HG03097 (cell line): ENCODE results near the gene HOXB4.

Experiments
- ATAC-seq: cut with Tn5 transposase; IDR thresholded peaks from one replicate; pipeline ENCODE4 v1.9.1; 2021; ENCODE audit not compliant: unreplicated experiment, low FRiP score

HOXB4 gene

DNA sequence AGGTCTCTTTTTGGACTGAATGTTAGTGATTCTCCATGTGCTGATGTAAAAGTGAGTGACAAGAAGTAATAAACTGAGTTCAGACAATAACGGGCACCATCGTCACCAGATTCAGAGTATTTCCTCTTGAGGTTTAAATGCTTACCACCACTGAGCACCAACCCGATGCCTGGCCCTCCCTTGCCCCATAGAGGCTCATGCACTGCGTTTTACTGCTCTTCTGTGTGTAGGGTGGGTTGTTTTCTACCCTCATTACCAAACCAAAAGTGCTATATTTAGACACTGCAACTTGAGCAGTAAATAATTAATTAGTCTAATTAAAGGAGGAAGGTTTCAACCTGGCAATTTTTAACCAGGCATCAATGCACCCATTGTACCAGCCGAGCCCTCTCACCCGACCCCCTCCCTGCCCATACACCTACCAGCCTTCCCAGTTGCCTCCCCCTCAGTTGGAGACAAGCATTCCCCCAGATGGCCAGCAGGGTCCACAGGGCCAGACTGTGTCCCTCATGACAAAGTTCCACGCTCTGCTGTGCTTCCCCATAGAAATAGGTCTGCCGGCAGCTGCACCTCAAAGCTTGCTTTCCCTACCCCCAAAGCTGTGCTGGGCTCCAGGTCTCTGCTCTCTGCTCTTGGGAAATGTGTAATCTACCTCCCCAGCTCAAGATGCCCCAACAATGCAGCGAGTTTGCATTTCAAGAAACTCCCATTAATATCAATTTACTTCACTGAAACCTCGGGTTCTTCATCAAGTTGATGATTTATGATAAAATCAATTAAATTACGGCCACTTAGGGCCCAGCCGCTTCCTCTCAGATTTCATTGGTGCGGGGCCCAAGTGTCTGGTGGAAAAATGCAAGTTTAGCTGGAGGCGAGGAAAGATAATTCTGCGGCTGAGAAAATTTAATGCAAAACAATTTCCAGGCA lies 16.0 kb downstream of the HOXB4 start:
- ATAC-seq: peak; percentile 74

DNA sequence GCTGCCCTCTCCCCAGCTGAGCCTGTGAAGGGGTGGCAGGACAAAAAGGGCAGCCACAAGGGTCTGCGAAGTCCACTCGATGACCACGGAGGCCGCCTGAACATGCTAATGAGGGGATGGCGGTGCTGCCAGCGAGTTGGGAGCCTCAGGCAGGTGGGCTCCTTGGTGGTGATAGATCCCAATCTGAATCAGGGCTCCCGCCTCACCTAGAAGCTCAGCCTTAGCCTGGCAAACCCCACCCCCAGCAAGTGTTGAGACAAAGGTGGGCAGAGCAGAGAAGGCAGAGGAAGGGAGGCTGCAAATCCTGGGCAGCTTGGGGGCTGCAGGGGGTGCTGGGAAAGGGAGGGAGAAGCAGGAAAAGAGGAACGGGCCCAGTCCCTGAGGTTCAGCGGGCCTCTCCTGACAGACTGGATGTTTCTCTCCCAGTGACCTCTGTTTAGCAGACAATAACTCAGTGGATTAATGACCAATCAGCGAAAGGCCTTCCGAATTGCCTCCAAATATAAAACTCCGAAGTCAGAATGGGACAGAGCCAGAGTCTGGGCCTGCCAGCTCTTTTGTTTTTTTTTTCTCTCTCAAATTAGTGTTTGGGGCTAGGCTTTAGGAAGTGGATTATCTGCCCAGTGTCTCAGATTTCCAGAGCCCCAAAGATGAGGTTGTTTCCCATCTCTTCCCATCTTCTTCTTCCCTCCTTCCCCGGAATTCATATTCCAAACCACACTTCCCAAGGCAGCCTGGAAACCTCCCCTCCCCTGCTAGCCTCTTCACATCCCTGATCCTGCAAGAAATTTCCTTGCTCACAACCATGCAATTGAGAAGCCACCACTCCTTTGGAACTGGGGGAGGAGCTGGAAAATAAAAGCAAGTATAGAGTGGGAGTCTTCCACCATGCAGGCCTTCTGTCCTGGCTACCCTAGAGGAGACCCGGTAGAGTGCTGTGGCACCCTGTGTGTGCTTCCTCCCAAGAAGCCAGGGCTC lies 18.0 kb downstream of the HOXB4 start:
- ATAC-seq: no peak

DNA sequence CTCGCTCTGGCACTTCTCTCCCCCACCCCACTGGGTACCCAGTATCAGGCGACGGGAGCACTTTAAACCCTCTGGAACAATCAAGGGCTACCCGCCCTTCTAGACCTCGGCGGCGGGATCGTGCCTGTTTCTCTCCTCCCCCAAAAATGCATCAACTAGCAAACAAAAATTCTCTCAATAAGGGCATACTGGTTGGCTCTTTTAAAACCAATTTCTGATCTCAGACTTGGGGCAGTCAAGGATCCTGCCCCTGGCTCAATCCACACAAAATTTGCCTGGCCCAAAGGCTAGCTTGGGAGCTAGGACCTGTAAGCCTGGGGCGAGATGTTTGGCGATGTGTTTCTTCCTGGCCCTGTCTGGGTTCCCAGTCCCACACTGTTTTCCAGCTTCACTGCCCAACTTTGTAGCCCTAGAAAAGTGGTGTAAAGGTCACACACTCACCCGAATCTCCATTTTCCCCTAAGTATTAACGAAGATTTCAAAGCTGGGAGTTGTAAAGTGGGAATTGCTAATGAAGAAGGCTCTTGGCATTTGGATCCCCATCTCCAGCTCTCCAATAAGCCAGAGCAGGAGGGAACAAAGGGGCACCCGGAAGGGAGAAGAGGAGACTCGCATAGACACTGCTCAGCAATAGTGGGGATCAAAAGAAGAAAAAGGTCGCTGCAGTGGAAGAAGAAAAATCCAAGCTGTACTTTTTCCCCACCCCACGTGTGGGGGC lies 18.9 kb downstream of the HOXB4 start:
- no peak for ATAC-seq

DNA sequence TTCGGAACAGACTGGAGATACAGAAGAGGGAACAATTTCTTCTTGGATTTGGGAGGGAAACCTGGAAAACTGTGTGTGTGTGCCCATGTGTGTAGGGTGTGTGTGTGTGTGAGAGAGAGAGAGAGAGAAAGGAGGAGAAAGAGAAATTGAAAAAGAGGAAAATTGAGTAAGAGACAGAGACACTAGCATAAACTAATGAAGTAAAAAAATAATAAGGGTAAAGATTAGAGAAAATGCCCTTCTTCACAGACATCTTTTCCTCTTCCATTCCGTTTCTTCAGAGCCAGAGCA lies 19.4 kb downstream of the HOXB4 start:
- no peak for ATAC-seq

DNA sequence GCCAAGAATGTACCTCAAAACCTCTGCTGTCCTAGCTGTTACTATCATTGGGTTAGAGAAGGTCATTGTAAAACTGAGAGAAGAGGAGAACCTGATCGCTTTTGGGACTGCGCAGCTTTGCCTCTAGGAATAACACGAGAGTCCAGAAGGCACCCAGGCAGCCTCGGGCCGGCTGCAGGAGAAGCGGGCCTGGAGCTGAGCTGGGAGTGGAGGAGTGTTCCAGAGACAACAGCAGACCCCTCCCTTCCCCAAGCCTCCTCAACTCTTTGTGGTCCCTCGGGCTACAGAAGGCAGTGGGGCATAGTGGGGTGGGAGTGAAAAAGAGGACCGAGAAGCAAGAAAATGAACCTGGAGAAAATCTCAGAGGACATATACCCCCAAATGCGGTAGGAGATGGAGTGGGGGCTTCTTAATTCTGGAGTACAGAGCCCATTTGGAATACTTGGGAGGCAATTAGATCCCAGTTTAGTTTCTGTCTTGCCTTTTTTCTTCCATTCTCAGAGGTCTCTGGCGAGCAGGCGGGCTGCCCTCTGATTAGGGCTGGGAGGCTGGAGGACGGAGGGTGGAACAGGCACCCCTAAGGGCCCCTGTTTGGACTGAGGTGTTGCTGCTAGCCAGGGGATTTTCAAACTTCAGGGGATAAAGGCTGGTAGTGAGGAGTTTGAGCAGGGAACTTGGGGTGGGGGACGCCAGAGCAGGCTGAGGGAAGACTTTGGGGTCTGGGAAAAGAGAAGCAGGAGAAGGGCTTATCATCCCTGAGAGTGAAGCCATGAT lies 19.9 kb downstream of the HOXB4 start:
- no peak for ATAC-seq

DNA sequence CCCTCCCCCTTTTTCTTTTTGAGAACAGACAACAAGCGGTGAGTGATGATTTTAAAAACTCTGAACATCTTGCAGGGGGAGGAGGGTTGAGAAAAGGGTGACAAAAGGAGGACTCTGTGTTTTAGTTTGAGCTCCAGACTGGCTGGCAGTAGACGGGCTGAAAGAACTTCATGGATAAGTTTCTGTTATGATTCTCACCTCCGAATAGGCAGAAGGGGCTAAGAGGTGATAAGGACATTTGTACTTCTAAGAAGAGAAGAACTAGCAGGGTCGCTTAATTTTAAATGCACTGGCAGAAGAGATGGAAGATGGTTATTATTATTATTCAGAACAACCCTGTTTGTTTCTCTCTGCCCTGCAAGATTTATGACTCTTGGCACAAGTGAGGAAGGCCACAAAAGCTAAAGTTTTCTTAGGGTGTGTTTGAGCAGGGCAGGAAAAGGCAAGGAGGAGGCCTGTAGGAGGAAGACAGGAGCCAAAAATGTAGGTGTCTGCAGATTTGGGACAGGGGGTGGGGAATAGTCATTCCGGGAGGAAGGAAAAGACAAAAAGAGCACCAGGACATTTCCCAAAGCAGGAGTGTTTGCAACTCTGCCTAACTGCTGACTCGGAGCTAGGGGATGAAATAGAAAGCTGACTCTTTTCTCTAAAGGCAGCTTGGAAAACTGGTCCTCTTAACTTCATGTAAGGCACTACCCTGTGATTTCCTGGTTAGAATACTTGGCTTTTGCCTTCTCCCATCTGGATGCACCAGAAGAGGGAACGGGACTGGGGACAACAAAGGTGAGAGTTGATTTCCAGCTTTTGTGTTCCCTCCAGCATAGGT lies 21.4 kb downstream of the HOXB4 start:
- ATAC-seq: no peak

DNA sequence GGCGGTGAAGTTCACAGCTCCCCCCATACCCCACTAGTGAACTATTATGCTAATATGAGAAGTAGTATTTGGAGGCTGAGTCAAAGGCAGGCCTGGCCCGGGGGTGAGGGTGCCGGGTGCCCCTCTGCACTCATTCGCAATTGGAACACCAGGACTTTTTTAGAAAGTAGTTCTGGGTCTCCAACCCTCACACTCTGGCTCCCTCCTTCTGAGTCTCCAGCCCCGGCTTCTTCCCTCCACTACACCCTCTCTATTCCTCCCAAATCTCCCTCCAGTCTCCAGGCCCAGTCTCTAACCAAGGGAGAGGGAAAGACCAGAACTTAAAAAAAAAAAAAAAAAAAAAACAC lies 21.9 kb downstream of the HOXB4 start:
- ATAC-seq: no peak

DNA sequence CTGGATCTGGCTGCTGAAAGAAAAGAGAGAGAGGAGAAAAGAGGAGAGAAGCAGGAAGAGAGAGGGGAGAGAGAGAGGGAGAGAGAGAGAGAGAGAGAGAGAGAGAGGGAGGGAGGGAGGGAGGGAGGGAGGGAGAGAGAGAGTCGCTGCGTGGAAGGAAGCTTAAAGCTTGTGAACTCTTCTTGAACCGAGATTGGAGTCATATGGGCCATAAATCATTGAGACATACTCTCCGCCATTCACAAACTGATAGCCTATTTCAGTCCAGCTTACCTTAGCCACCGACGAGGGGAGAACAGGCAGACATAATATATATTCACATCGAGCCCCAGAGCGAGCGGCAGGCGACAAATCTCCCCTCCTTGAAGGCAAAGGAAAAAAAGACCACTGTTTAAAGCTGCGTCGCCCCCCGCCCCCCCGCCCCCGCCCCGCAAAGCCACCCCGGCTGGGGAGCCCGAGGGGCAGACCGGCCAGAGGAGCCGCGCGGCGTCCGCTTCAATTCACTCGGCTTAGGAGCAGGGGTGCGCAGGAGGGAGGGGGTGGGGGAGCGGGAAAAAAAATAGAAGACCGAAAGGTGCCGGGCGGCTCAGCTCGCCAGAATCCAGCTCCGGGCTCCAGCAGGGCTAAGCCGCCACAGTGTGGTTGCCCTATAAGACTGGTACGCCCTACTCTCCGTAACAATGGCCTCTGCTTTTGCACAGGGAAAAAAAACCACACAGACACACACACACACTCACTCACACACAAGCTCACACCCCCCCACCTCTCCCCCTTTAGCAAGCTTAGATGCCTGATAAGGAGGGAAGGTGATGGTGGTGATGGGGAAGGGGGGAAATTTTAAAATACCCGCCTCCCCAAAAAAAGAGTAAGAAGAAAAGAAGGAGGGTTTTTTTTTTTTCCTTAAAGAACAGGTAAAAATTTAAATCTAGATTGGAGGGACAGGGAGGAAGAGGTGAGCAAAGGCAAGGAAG lies 22.6 kb downstream of the HOXB4 start:
- ATAC-seq: no peak

DNA sequence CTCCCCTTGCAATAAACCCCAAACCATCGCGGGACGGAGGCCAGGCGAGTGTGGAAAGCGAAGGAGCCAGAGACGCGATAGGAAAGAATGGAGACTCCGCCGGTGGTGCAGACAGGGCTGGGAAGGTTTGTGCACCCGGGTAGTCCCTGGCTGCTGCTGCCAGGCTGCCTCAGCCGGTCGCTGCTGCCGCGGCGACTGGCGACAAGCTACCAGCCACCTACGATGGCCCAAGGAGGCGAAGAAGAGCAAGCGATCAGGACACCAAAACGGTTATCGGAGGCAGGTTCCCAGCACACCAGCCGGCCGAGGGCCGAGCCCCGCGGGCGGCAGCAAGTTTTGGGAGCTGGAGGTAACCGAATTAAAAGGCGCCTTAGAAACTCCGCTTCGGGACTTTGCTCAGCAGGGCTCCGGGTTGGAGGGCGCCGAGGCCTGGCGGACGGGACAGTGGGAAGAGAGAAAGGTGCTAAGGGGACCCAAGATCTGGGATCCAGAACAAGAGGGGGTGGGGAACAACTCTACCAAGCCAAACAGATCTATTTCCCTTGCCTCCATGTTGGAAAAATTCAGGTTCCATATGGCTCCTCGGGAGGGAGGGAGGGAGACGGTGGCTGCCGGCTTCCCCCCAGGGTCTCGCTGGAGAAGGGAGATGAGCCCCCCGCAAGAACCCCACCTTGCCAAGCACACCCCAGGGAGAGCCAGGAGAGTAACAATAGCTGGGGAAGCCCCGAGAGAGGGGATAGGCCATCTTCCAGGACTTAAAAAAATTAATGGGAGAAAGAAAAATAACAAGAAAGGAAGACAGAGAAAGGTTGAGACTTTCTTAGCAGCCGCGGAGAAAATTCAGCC lies 23.5 kb downstream of the HOXB4 start:
- ATAC-seq: no peak

DNA sequence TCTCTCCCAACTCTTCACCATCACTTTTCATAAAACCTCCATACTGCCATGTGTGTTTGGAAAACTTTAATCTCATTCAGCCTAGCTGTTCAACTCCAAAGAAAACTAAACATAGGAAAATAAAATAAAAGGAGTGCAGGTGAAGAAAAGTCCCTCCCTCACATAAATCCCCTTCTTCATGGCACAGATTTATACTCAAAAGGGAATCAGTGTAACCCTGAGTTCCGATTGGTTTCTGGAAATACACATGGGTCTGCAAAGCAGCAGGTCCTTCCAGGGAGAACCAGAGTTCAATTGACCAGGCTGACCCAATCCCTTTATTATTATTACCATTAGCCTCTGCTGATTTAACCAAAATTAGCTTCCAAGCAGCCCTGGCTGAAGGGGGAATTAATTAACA lies 24.3 kb downstream of the HOXB4 start:
- no peak for ATAC-seq

DNA sequence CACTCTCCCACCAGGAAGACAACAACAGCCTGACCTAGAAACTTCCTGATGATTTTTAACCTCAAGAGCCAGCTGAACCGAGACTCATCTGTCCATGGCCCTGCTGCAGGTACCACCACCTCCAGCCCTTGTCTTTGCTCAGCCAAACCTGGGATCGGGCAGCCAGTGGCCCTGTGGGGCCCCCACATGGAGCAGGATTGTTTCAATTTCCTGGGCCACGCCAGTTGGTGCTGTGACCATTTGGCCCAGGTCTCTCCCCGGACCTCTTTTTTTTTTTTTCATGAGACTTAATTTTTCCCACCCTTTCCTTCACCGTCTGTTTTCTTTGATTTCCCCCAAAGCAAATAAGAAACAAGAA lies 25.0 kb downstream of the HOXB4 start:
- ATAC-seq: no peak

DNA sequence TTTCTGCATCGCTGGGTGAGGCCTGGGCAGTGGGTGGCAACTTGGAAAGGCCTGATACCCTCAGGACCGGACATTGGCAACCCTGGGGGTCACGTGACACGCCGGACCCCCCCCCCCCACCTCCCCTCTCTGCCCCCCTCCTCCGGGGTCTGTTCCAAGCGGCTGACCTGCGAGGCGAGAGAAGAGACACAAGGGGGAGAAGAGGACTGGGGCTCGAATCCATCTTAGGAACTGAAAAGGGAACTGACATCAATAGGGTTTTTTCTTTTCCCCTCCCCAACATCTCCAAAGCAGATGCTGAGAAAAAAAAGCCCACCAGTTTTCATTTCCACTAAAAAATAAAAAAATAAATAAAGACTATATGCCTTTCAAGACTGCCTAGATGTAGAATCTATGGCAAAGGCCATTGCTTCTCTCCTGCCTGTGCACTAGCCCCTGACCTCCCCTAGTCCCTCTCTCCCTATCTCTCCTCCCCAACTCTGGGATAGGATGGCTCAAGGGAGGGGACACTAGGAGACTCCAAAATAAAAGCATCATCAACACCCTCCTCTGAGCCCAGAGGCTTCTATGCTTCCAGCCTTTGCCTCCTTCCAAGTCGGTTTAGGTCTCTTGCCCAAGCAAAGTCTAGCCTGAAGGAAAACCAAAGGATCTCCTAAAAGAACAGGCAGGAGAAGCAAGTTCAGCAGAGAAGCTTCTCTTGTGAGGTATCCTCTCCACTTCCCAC lies 25.5 kb downstream of the HOXB4 start:
- ATAC-seq: no peak

DNA sequence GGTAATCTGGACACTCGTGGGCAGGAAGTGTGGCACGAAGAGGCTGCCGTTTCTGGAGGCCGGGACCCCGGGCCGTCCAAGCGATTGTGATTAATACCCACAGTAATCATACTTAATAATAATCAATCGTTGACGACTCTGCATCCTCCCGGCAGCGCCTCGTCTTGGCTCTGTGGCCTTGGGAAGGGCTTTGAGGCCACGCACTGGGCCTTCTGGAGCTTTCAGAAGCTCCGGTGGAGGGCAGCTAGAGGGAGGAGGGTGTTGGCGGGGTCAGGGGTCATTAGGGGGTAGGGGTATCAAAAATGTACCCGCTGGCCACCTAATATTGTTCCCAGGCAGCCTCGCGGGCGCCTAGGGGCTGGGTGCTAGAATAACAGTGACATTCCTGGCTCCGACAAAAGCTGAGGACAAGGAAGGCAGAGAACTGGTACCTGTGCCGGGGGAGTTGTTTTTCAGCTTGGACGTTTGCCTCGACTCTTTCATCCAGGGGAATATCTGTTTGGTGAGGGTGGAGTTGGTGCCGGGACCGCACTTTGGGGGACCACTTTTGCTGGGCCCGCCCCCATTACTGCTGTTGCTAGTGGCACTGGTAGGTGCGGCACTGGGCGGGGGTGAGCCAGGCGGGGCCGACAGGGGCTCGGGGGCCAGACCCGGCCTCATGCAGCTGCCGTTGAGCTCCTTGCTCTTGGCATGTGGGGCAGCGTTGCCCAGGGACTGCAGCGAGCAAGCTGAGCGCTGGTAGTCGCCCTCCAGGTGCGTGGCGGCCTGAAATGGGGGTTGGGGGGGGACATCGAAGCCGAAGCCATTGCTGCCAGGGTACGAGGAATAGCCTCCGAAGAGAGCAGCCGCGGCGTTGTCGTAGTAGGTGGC lies 26.3 kb downstream of the HOXB4 start:
- no peak for ATAC-seq

DNA sequence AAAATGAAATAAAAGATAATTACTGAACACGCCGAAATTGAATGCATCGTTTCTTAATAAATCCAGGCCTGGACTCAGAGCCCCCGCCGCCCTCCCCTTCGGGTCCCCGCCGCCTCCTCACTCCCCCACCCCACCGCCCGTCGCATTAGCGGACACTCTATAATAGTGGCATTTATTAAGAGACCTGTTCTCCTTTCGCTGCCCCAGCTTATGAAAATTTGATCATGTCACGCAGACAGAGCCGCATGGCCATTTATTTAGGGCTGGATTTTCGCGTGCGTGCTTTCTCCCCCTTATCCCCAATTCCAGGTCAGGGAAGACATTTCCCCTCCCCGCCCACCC lies 27.0 kb downstream of the HOXB4 start:
- ATAC-seq: no peak

DNA sequence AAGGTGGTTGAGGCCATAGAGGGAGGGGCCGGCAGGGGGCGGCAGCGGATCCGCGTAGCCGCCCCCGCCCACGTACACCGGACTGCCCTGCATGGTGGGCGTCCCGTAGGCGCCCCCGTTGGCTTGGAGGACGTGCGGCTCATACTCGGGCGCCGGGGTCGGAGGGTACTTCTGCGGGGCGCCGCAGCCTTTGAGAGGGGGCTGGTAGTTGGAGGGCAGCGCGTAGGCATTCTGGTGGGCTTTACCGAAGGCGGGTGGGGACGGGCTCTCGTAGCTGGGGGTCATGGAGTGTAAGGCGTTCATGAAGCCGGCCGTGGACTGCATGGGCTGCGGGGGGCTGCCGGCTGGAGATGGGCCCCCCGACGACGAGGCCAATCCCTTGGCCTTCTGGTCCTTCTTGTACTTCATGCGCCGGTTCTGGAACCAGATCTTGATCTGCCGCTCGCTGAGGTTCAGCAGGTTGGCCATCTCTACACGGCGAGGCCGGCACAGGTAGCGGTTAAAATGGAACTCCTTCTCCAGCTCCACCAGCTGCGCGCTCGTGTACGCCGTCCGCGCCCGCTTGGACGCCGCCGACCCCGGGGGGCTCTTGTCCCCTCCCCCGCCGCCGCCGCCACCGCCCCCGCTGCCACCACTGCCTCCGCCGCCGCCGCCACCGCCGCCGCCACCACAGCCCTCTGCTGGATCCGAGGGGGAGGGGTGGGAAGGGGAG lies 27.5 kb downstream of the HOXB4 start:
- ATAC-seq: no peak
